Activated CD4-positive, alpha-beta memory T cell treated with anti-CD3 and anti-CD28 coated beads, Interleukin-2, amount 10 ng/mL, durations not matched to agents 7 days and 5 days (primary cell): ENCODE data around the gene PAFAH2. TPM values are rescaled to one million over a fixed set of nuclear protein-coding genes. Genes with fewer than 3 reads are reported as not detected.

Source experiments
- CTCF ChIA-PET: fragments of 350-600 bp; sonication (Branson Sonifier 250); formaldehyde crosslinking; loops from one replicate; lab custom pipeline; 2021; ENCODE audit warnings: antibody characterized with exemption, inconsistent platforms; lab: Charles Lee
- POLR2A ChIA-PET: fragments of 350-600 bp; sonication (Branson Sonifier 250); formaldehyde crosslinking; loops from one replicate; lab custom pipeline; 2021; ENCODE audit warnings: antibody characterized with exemption; lab: Charles Lee
- DNase-seq: peaks from one replicate; pipeline ENCODE4 v3.0.0-alpha.2; 2020
- H3K27ac Mint-ChIP-seq: one replicate; pipeline ENCODE4 v1.8.0; 2021; ENCODE audit warnings: mild to moderate bottlenecking, mixed read lengths
- H3K27me3 Mint-ChIP-seq: one replicate; pipeline ENCODE4 v1.8.0; 2021; ENCODE audit warnings: mixed read lengths
- H3K36me3 Mint-ChIP-seq: one replicate; pipeline ENCODE4 v1.8.0; 2021; ENCODE audit warnings: low read depth, mixed read lengths
- H3K4me1 Mint-ChIP-seq: one replicate; pipeline ENCODE4 v1.8.0; 2021; ENCODE audit warnings: mixed read lengths
- H3K4me3 Mint-ChIP-seq: one replicate; pipeline ENCODE4 v1.8.0; 2021; ENCODE audit warnings: mild to moderate bottlenecking, mixed read lengths
- H3K9me3 Mint-ChIP-seq: one replicate; pipeline ENCODE4 v1.8.0; 2021; ENCODE audit warnings: mixed read lengths
- total RNA-seq, 2 experiments: library from RNA; stranded (reverse); gene quantifications; one replicate each; pipeline ENCODE4 v1.2.3, GENCODE V29; 2021

Gene PAFAH2
- total RNA-seq, 2 experiments from 2014 or later = 9.4 to 10.1 TPM

DNA sequence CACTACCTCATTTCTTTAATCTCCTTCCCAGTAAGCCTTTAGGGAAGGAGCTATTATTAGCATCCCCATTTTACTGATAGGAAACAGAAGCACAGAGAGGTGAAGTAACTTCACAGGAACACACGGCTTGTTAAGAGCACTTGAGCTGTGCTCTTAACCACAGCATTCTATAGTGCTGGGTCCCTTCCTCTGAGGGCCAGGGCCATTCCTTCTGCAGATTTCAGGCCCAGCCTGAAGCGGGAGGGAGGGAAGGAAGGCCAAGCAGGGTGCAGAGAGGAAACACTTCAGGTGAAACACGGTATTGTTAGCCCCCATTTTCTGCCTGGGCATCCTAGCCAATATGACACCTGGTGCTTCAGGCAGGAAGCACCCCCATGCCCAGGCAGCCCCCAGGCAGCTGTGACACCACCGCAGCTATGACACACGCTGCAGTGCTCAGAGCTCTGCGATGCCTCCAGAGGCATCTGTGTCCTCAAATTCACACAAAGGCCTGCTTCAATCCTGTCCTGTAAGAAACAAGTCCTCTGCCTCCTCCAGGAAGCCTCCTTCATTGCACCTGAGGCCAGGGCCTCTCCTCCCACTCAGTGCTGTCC lies 19.2 kb upstream of the PAFAH2 start:
- ChIA-PET POLR2A (no interaction called here), CTCF (interaction anchor here (1.0 kb wide), 1 partner anchor 18 kb away, joined by 3 read pairs; no protein-coding TSS in a partner anchor)
- Mint-ChIP-seq H3K36me3 (no peaks in the 10 kb centered on the region), H3K9me3 (no peaks in the 10 kb centered on the region), H3K27ac (no peak overlapping the region), H3K27me3 (peaks cover 10% of the 10 kb centered on the region), H3K4me1 (peaks cover 7% of the 10 kb centered on the region), H3K4me3 (no peak overlapping the region)
- DNase-seq = no peak

DNA sequence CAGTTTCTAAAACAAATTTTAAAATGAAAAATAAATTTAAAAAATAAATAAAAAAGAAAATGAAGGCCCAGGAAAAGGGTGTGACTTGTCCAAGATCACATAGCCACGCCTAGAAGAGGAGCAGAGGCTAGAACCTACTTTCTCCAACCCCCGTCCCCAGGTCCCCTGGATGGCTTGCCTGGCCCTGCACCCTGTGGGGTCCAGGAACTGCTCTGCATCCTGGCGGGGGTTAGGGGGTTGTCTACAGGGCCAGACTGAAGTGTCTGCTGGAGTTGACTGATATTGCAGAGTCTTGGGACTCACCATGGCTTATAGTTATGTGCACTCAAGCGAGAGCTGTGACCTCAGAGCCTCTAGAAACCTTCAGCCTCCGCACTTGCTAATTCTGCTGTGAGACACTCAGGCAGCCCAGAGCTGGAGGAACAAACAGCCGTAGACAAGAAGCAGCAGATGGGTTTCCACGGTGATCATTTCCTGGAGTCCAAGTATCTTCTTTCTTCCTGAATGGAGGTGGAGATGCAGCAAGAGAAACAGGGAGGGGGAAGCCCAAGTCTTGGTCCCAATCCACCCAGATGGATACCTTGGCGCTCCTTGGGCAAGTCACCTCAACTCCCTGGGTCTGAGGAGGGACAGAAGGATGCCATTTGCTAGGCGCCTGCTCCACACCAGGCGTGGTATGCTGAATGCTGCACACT lies 18.5 kb upstream of the PAFAH2 start:
- CTCF ChIA-PET = interaction anchor here (1.0 kb wide), 1 partner anchor 19 kb away, joined by 3 read pairs; no protein-coding TSS in a partner anchor
- peaks cover 7% of the 10 kb centered on the region for H3K4me1 Mint-ChIP-seq
- no peak overlapping the region for H3K4me3 Mint-ChIP-seq
- DNase-seq = no peak
- H3K27me3 Mint-ChIP-seq = peaks cover 7% of the 10 kb centered on the region
- H3K27ac Mint-ChIP-seq = no peak overlapping the region
- POLR2A ChIA-PET = no interaction called here
- no peaks in the 10 kb centered on the region for H3K9me3 Mint-ChIP-seq
- H3K36me3 Mint-ChIP-seq = no peaks in the 10 kb centered on the region

DNA sequence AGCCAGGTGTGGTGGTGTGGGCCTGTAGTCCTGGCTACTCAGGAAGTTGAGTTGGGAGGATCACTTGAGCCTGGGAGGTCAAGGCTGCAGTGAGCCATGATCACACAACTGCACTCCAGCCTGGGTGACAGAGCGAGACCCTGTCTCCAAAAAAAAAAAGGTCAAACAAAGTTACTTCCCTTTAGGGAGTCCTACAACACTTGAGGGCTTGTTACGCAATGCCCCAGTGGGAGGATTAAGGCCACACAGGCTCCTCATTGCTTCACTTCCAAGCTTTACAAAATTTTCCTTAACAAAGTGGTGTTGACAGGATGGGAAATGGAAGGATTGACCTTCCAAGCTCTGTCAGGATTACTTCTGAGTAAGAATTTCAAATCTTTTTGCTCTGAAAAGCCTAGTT lies 17.5 kb upstream of the PAFAH2 start:
- Mint-ChIP-seq H3K4me1 (peaks cover 7% of the 10 kb centered on the region), H3K27me3 (peaks cover 6% of the 10 kb centered on the region), H3K36me3 (no peaks in the 10 kb centered on the region), H3K4me3 (no peak overlapping the region), H3K9me3 (no peaks in the 10 kb centered on the region), H3K27ac (no peak overlapping the region)
- DNase-seq = no peak
- ChIA-PET POLR2A (no interaction called here), CTCF (no interaction called here)

DNA sequence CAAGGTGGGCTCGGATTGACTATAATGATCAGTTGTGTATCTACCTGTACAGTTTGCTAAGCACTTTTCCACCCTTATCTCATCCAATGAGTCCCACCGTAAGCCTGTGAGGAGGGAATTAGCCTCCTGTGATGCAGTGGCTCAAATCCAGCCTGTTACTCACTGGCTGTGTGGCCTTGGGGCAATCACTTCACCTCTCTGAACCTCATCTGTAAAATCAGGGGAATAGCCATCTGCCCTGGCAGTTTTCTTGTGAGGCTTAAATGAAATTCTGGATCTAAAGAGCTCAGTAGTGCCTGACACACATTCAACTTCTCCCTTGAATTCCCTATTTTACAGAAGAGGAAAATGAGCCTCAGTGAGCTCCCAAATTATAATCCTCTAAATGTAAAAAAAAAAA lies 16.3 kb upstream of the PAFAH2 start:
- Mint-ChIP-seq H3K9me3 (no peaks in the 10 kb centered on the region), H3K27me3 (peaks cover 4% of the 10 kb centered on the region), H3K27ac (no peak overlapping the region), H3K4me1 (no peaks in the 10 kb centered on the region), H3K4me3 (no peak overlapping the region), H3K36me3 (no peaks in the 10 kb centered on the region)
- DNase-seq = no peak
- CTCF ChIA-PET = interaction anchor here (1.2 to 1.3 kb wide), 2 partner anchors 17 to 118 kb away, joined by 3 to 4 read pairs; partner anchors contain the start of gene PAFAH2
- POLR2A ChIA-PET = no interaction called here

DNA sequence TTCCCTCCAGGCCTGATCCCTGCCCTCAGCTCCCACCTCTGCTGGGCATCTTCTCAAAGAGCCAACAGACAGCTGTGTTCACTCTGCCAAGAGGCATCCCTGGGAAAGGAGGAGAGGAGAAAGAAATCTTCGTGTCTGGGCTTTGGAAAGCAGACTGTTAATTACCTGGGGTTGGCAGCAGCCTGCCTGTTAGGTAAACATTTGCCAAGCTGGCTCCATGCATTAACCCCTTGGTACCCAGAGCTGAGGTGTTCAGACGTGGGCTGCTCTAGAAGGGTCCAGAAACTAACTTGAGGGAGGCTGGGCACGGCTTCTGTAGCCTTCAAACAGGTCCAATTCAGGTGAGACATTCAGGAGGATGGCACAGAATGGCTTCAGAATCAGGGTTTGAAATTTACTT lies 15.0 kb upstream of the PAFAH2 start:
- Mint-ChIP-seq H3K27me3 (no peaks in the 10 kb centered on the region), H3K4me1 (no peaks in the 10 kb centered on the region), H3K27ac (no peak overlapping the region), H3K4me3 (no peak overlapping the region), H3K9me3 (no peaks in the 10 kb centered on the region), H3K36me3 (no peaks in the 10 kb centered on the region)
- DNase-seq = no peak
- CTCF ChIA-PET = no interaction called here
- POLR2A ChIA-PET = no interaction called here

DNA sequence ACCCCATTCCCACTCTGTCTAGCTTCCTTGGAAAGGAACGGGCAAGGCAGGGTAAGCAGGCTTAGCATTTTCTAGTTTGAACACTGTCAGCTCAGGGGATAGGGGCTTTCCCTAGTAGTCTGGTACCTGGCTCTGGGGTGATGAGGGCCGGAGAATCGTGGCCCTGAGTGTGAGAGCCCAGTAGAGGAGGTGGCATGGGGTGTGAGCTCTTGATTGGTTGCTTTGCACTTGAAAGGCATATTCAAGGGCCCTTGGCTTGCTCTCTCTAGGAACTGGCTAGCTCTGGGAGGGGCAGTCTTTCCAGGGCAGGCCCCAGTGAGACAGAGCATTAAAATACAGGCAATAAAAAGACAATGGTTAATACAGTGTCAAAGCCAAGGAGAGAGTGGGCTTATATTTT lies 13.0 kb upstream of the PAFAH2 start:
- H3K27ac Mint-ChIP-seq = no peak overlapping the region
- ChIA-PET CTCF (interaction anchor here (0.8 to 1.7 kb wide), 3 partner anchors 9 to 115 kb away, joined by 3 to 9 read pairs (median 4); partner anchors contain the start of gene PAFAH2), POLR2A (interaction anchor here (1.2 to 1.3 kb wide), 2 partner anchors 13 to 106 kb away, joined by 3 read pairs; partner anchors contain the start of gene PAFAH2)
- DNase-seq = no peak
- H3K4me3 Mint-ChIP-seq = no peak overlapping the region
- no peaks in the 10 kb centered on the region for H3K36me3 Mint-ChIP-seq
- no peaks in the 10 kb centered on the region for H3K9me3 Mint-ChIP-seq
- H3K4me1 Mint-ChIP-seq = no peaks in the 10 kb centered on the region
- H3K27me3 Mint-ChIP-seq = no peaks in the 10 kb centered on the region

DNA sequence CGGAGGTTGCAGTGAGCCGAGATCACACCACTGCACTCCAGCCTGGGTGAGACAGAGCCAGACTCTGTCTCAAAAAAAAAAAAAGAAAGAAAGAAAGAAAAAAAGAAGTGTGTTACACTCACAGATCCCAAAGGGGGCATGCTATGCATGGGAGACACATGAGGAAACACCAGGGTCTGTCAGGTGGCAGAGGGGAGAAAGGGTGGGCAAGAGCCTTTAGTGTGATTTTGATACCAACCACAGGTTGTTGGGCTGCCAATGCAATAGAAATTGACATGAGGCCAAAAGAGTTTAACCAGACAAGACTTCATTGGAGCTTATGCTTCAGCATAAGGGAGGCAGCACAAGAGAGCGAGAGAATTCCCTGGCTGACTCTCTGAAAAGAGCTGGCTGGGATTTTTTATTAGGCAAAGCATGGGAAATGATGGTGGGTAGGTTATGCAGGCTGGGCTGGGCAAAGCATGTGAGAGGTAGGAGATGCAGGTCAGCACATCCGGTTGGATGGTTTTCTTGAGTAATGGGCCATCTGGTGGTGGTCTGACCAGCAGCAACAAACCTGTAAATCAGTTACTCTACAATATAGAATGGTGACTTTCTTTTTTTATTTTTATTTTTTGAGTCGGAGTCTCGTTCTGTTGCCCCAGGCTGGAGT lies 12.1 kb upstream of the PAFAH2 start:
- Mint-ChIP-seq H3K27me3 (no peaks in the 10 kb centered on the region), H3K36me3 (no peaks in the 10 kb centered on the region), H3K4me1 (no peaks in the 10 kb centered on the region), H3K27ac (no peak overlapping the region), H3K4me3 (no peak overlapping the region), H3K9me3 (no peaks in the 10 kb centered on the region)
- ChIA-PET CTCF (interaction anchor here (0.8 to 1.7 kb wide), 2 partner anchors 114 kb away, joined by 4 to 9 read pairs; no protein-coding TSS in a partner anchor), POLR2A (interaction anchor here (1.2 to 1.3 kb wide), 2 partner anchors 13 to 105 kb away, joined by 3 read pairs; partner anchors contain the start of gene PAFAH2)
- DNase-seq = no peak

DNA sequence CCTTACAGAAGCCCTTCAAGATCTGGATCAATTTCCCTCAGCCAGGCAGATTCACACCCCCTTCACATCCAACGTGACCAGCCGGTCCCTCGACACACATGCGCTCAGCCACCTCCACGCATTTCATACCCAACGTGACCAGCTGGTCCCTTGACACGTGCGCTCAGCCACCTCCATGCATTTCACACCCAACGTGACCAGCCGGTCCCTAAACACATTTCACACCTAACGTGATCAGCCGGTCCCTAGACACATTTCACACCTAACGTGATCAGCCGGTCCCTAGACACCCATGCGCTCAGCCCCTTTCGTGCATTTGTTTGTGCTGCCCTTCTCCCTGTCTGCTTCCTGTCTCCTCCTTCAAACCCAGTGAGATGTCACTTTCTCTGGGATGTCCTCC lies 8.8 kb upstream of the PAFAH2 start:
- peaks cover 5% of the 10 kb centered on the region for H3K27me3 Mint-ChIP-seq
- POLR2A ChIA-PET = no interaction called here
- no peak overlapping the region for H3K27ac Mint-ChIP-seq
- CTCF ChIA-PET = interaction anchor here (0.7 kb wide), 1 partner anchor 10 kb away, joined by 3 read pairs; no protein-coding TSS in a partner anchor
- H3K4me1 Mint-ChIP-seq = peaks cover 2% of the 10 kb centered on the region
- no peak for DNase-seq
- H3K9me3 Mint-ChIP-seq = no peaks in the 10 kb centered on the region
- H3K36me3 Mint-ChIP-seq = no peaks in the 10 kb centered on the region
- no peak overlapping the region for H3K4me3 Mint-ChIP-seq

DNA sequence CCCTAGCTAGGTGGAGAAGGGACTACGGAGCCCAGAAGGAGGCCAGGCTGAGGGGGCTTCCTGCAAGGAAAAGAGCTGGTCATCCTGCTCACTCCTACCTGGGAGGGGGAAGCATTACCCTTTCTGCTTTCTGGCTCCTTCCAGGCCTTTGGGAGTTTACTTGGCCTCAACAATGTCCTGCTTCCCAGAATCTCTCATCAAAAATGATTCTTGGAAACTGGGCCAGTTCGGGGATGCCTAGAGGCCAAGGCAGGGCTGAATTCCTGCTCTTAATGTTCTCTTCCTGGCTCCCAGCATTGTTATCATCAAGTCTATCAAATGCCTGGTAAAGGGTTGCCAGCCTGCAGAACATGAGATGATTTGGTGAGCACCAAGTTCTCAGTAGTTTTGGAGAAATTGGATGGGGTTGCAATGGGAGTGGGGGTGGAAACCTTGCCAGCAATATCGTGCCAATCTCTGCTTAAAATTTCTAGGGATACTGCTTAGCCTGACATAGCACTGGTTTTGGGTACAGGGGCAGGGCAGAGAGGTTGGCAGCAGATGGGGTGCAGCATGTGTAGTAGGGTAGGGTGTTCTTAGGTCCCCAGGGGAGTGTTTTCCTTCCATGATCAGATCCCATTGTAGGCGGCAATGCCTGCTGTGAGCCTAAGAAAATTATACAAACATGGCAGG lies 7.7 kb upstream of the PAFAH2 start:
- DNase-seq = no peak
- Mint-ChIP-seq H3K27ac (no peak overlapping the region), H3K36me3 (no peaks in the 10 kb centered on the region), H3K4me3 (no peak overlapping the region), H3K4me1 (peaks cover 2% of the 10 kb centered on the region), H3K27me3 (peaks cover 5% of the 10 kb centered on the region), H3K9me3 (no peaks in the 10 kb centered on the region)
- POLR2A ChIA-PET = interaction anchor here (1.2 to 1.9 kb wide), 4 partner anchors 12 to 116 kb away, joined by 3 to 4 read pairs (median 3); no protein-coding TSS in a partner anchor
- CTCF ChIA-PET = interaction anchor here (0.7 to 1.6 kb wide), 3 partner anchors 9 to 110 kb away, joined by 3 to 14 read pairs (median 5); no protein-coding TSS in a partner anchor

DNA sequence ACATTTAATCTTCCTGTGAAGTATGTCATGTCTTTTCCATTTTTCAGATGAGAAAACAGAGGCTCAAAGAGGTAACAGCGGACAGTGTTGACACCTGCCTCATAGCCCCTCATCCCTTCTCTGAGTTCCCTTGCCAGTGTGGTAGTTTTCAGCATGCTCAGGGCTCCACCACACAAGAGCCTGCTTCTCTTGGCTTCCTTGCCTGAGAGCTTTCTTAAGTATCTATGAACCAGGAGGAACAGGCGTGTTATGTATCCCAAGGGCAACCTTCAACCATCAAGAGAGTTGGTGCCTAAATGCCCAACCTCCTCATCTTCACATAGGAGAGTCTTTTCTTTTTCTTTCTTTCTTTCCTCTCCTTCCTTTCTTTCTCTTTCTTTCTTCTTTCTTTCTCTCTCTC lies 5.9 kb upstream of the PAFAH2 start:
- Mint-ChIP-seq H3K27ac (no peak overlapping the region), H3K9me3 (no peaks in the 10 kb centered on the region), H3K4me3 (no peak overlapping the region), H3K27me3 (peaks cover 5% of the 10 kb centered on the region), H3K4me1 (peaks cover 3% of the 10 kb centered on the region), H3K36me3 (no peaks in the 10 kb centered on the region)
- DNase-seq = no peak
- POLR2A ChIA-PET = interaction anchor here (0.7 to 1.9 kb wide), 3 partner anchors 13 to 108 kb away, joined by 3 to 4 read pairs (median 3); no protein-coding TSS in a partner anchor
- CTCF ChIA-PET = interaction anchor here (1.1 to 10.8 kb wide), 6 partner anchors 13 to 166 kb away, joined by 3 to 286 read pairs (median 4); no protein-coding TSS in a partner anchor

DNA sequence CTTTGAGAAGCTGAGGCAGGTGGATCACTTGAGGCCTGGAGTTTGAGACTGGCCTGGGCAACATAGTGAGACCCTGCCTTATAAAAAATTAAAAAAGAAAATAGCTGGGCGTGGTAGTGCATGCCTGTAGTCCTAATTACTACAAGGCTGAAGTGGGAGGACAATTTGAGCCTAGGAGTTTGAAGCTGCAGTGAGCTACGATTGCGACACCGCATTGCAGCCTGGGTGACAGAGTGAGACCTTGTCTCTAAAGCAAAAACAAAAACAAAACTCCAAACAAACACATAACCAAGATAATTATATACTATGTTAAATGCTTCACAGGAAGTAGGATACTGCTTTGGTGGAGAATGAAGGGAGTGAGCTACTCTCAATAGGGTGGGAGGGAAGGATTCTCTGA lies 5.4 kb upstream of the PAFAH2 start:
- Mint-ChIP-seq H3K27me3 (peaks cover 5% of the 10 kb centered on the region), H3K36me3 (no peaks in the 10 kb centered on the region), H3K27ac (no peak overlapping the region), H3K4me3 (no peak overlapping the region), H3K9me3 (no peaks in the 10 kb centered on the region), H3K4me1 (peaks cover 8% of the 10 kb centered on the region)
- DNase-seq = no peak
- ChIA-PET CTCF (interaction anchor here (1.5 to 10.8 kb wide), 2 partner anchors 109 to 166 kb away, joined by 3 to 286 read pairs; no protein-coding TSS in a partner anchor), POLR2A (interaction anchor here (0.7 kb wide), 1 partner anchor 12 kb away, joined by 3 read pairs; no protein-coding TSS in a partner anchor)
